Activated naive CD4-positive, alpha-beta T cell treated with anti-CD3 and anti-CD28 coated beads for 36 hours (primary cell): Measurements from ENCODE around the gene ZNF70. TPM values are rescaled to one million over a fixed set of nuclear protein-coding genes. Genes with fewer than 3 reads are reported as not detected.
A peak's percentile ranks its signal among the peaks of the same experiment; 100 is the strongest.

Experiments used
- CTCF ChIA-PET: fragments of 350-600 bp; sonication (Branson Sonifier 250); formaldehyde crosslinking; loops from one replicate; lab custom pipeline; 2021; ENCODE audit warnings: antibody characterized with exemption; lab: Charles Lee
- DNase-seq: peaks from one replicate; pipeline ENCODE4 v3.0.0-alpha.2; 2020
- H3K27ac Mint-ChIP-seq: one replicate; pipeline ENCODE4 v1.8.0; 2021; ENCODE audit warnings: mild to moderate bottlenecking, mixed read lengths
- H3K27me3 Mint-ChIP-seq: one replicate; pipeline ENCODE4 v1.8.0; 2021; ENCODE audit warnings: low read depth, mixed read lengths
- H3K36me3 Mint-ChIP-seq: one replicate; pipeline ENCODE4 v1.8.0; 2021; ENCODE audit warnings: low read depth, mixed read lengths
- H3K4me1 Mint-ChIP-seq: one replicate; pipeline ENCODE4 v1.8.0; 2021; ENCODE audit warnings: low read depth, mixed read lengths
- H3K4me3 Mint-ChIP-seq: one replicate; pipeline ENCODE4 v1.8.0; 2021; ENCODE audit warnings: mild to moderate bottlenecking, moderate library complexity, mixed read lengths
- H3K9me3 Mint-ChIP-seq: one replicate; pipeline ENCODE4 v1.8.0; 2021; ENCODE audit warnings: mixed read lengths
- intact Hi-C: fragments of 100-400 bp; cut with micrococcal nuclease; formaldehyde crosslinking; loops from one replicate; pipeline ENCODE4 v1.15.1; 2023
- total RNA-seq, 2 experiments: library from RNA; stranded (reverse); gene quantifications; one replicate each; pipeline ENCODE4 v1.2.3, GENCODE V29; 2021

The ZNF70 gene
- total RNA-seq, 2 experiments from 2014 or later, result 0.79 to 0.93 TPM

DNA sequence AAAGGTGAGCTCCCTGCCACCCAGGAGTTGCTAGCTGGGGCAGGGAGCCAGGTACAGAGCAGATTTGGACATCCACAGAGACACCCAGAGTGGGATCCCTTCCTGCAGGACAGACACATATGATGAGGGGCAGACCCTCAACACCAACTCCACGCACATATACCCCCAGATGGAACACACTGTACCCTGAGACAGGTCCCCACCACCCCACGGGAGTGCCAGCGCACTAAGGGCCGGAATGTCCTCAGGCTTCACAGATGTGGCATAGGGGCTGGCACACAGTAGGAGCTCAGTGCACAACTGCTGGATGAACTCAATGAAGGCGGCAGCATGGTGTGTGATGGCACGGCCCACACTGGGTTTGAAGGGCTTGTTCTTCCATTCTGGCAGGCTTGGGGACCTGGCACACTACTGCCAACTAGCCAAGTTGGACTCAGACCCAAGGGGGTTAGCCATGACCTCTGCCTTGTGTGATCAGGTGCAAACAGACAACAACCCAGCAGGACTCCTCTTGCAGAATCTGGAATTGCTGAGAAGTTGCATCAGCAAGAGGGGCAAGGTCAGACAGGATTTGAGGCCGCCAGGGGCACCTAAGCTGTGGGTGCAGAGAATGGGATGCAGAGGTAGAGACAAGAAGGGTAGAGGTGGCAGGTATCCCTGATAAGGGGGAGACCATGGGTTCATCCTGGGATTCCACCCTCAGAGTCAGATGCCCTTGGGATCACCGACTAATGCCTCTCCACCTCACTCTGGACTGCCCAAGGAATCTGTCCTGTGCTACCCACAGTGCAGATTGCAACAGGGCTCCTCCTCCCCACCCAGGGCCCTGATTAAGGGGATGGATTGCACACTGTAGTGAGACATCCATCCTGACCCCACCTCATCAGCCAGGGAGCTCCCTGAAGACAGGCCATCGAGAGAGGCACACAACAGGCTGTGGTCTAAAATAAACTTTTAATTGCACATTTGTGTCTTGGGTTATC, 14.3 kb upstream of the ZNF70 start:
- no peak for DNase-seq
- intact Hi-C loops, result no loop called here
- peak overlapping the region; percentile 48 for H3K4me3 Mint-ChIP-seq
- peaks cover 34% of the 10 kb centered on the region for H3K4me1 Mint-ChIP-seq
- peaks cover 13% of the 10 kb centered on the region for H3K36me3 Mint-ChIP-seq
- H3K9me3 Mint-ChIP-seq, result no peaks in the 10 kb centered on the region
- CTCF ChIA-PET, result interaction anchor here (0.9 kb wide), 1 partner anchor 174 kb away, joined by 3 read pairs; no protein-coding TSS in a partner anchor
- H3K27me3 Mint-ChIP-seq, result no peaks in the 10 kb centered on the region
- no peak overlapping the region for H3K27ac Mint-ChIP-seq

DNA sequence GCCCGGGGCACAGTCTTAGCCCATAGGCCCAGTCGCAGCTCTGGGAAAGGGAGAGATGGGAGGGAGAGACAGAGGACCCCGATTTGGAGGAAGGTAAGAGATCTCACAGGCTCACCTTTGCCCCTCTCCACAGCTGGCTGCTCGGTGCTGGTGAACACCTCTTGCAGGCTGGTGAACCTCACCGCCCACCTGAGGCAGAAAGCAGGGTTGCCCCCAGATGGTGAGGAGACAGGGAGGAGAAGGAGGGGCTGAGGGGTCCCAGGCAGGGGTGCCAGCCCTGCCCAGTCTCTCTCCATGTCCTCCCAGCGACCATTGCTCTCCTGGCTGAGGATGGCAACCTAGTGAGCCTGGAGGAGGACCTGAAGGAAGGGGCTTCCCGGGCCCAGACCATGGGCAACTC, 13.0 kb upstream of the ZNF70 start:
- Mint-ChIP-seq H3K4me1 (peaks cover 34% of the 10 kb centered on the region), H3K4me3 (peak overlapping the region; percentile 66), H3K27me3 (no peaks in the 10 kb centered on the region), H3K27ac (peak overlapping the region; percentile 50), H3K36me3 (peaks cover 13% of the 10 kb centered on the region), H3K9me3 (no peaks in the 10 kb centered on the region)
- intact Hi-C loops, result no loop called here
- no peak for DNase-seq
- CTCF ChIA-PET, result interaction anchor here (0.8 kb wide), 1 partner anchor 44 kb away, joined by 3 read pairs; no protein-coding TSS in a partner anchor

DNA sequence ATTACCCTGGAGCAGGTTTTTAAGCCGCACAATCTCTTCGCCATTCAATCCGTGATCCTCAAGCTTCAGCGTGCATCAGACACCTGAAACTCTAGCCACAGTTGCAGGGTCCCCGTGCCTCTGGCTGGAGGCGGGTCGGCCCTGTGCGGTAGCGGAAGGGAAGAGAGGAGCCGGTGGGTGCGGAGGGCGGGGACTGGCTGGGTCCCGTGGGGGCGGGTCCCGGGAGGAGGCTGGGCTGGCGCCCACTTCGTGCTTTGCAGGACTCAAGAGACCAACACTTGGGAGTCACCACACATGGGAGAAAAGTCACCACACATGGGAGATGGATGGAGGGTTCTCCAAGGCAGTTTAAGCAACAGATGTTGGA, 12.7 kb upstream of the ZNF70 start:
- intact Hi-C loops, result no loop called here
- peaks cover 13% of the 10 kb centered on the region for H3K36me3 Mint-ChIP-seq
- no peaks in the 10 kb centered on the region for H3K27me3 Mint-ChIP-seq
- CTCF ChIA-PET, result interaction anchor here (0.8 to 1.7 kb wide), 2 partner anchors 25 to 43 kb away, joined by 3 to 6 read pairs; no protein-coding TSS in a partner anchor
- peaks cover 34% of the 10 kb centered on the region for H3K4me1 Mint-ChIP-seq
- H3K27ac Mint-ChIP-seq, result peak overlapping the region; percentile 50
- H3K4me3 Mint-ChIP-seq, result peak overlapping the region; percentile 66
- H3K9me3 Mint-ChIP-seq, result no peaks in the 10 kb centered on the region
- DNase-seq, result peak; percentile 64

DNA sequence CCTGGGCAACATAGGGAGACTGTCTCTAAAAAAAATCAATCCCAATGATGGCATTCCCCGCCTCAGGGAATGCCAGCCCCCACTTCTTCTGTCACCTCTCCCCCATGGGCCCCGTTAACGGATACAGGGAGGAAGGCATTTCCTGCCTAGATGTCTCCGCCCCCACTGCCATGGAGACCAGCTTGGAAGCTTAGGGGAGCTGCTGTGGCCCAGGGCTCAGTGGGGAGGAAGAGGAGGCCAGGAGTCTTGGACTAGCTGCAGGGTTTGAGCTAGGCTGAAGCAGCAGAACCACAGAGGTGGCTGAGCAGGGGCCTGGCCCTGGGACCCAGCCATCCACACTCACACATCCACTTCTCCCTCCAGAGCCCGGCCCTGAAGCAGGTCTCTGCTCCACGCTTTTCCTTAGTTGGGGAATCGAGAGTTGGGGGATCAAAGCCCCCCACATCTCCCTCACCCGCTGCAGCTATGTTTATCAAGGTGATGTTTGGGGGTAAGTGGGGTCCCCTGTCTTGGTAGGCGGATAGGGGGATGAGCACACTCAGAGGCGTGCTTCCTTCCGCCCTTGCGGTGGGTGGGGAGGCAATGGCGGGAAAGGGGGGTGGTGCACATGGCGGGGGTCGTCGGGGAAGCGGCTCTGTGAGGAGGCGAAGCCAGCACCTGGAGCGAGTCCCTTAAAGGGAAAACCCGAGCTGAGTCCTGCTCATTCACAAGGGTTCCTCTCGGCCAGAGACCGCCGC, 12.1 kb upstream of the ZNF70 start, which contains the start of gene C22orf15:
Gene C22orf15, plus strand, starts transcription at position 149 of the 737 bp plus-strand sequence. Its CDS starts 317 bp downstream, at position 466.
- Mint-ChIP-seq H3K9me3 (no peaks in the 10 kb centered on the region), H3K4me1 (peaks cover 34% of the 10 kb centered on the region), H3K27me3 (no peaks in the 10 kb centered on the region), H3K27ac (peak within 1 kb of the TSS; percentile 50), H3K4me3 (peak within 1 kb of the TSS; percentile 66), H3K36me3 (peaks cover 13% of the 10 kb centered on the region)
- CTCF ChIA-PET, result interaction anchor here (1.7 kb wide), 1 partner anchor 26 kb away, joined by 6 read pairs; no protein-coding TSS in a partner anchor
- peak; percentile 44 for DNase-seq
- intact Hi-C loops, result no loop called here

DNA sequence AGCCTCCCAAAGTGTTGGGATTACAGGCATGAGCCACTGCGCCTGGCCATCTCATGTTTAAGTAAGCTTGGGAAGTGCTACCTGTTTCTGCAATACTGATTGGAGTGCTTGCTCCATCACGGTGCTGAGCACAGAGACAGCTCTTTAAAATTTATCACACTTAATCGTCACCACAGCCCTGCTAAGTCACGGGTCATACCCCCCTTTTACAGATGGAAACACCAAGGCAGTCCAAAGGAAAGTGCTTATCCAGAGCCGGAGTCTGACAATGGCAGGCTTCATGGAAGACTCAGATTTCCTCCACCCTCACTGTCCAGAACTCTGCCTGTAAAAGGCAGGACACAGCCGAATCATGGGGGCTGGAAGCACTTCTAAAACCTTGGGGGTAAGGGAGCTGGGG, 9.1 kb upstream of the ZNF70 start:
- DNase-seq, result no peak
- H3K27ac Mint-ChIP-seq, result no peak overlapping the region
- peaks cover 5% of the 10 kb centered on the region for H3K36me3 Mint-ChIP-seq
- H3K4me1 Mint-ChIP-seq, result peaks cover 23% of the 10 kb centered on the region
- no peak overlapping the region for H3K4me3 Mint-ChIP-seq
- CTCF ChIA-PET, result interaction anchor here (0.9 kb wide), 1 partner anchor 10 kb away, joined by 4 read pairs; the partner anchor contains the start of gene ZNF70
- intact Hi-C loops, result no loop called here
- no peaks in the 10 kb centered on the region for H3K27me3 Mint-ChIP-seq
- H3K9me3 Mint-ChIP-seq, result no peaks in the 10 kb centered on the region

DNA sequence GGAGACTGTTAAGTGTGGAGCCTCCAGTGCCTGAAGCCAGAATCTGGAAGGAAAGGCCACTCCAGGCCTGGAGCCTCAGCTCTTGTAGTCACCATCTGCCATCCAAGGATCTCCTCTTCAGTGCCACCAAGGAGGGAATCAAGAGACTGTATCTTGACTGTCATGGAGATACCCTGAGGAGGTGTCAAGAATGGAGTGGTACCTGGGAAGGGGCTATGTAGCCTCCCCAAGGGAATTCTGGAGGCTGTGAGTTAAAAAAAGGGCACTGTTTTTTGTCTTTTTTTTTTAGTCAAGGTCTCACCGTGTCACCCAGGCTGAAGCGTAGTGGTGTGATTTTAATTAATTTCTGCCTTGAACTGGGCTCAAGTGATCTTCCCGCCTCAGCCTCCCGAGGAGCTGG, 8.7 kb upstream of the ZNF70 start:
- H3K36me3 Mint-ChIP-seq, result peaks cover 3% of the 10 kb centered on the region
- CTCF ChIA-PET, result interaction anchor here (0.6 to 0.9 kb wide), 3 partner anchors 9 to 100 kb away, joined by 3 to 4 read pairs (median 3); partner anchors contain the start of gene ZNF70
- intact Hi-C loops, result no loop called here
- no peak for DNase-seq
- peaks cover 18% of the 10 kb centered on the region for H3K4me1 Mint-ChIP-seq
- no peak overlapping the region for H3K4me3 Mint-ChIP-seq
- no peaks in the 10 kb centered on the region for H3K27me3 Mint-ChIP-seq
- no peaks in the 10 kb centered on the region for H3K9me3 Mint-ChIP-seq
- no peak overlapping the region for H3K27ac Mint-ChIP-seq

DNA sequence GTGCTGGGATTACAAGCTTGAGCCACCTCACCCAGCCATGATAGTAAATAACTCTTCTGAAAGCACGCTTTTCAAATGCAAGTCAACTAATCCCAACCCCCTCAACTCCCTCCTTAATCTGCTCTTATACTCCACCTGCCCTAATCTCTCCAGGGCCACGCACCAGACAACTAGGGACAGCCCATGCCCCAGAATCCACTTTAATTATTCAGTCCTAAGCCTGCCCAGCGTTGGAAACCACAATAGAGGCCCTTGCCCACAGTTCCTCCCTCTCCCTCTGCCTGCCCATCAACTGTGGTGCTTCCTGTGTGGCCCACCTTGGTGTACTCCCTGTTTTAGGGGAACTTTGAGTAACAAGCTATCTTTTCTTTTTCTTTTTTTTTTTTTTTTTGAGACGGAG, 6.0 kb upstream of the ZNF70 start:
- Mint-ChIP-seq H3K27me3 (no peaks in the 10 kb centered on the region), H3K4me3 (no peak overlapping the region)

DNA sequence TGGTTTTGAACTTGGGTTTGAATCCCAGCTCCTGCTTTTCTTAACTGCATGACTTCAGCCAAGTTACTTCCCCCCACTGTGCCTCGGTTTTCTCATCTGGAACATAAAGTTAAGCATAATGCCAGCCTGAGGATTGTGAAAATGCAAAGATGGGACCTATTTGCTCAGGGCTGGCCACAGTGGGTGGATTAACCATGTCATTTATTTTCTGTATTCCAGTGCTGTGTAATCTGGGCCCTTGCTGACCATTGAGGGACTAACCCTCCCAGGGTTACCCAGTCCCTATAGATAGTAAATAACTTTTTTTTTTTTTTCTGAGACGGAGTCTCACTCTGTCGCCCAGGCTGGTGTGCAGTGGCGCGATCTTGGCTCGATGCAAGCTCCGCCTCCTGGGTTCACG, 4.8 kb upstream of the ZNF70 start:
- intact Hi-C loops, result no loop called here
- CTCF ChIA-PET, result interaction anchor here (1.2 kb wide), 1 partner anchor 15 kb away, joined by 7 read pairs; no protein-coding TSS in a partner anchor

More for the DNA sequence above, 6.0 kb upstream of the ZNF70 start:
- CTCF ChIA-PET, result no interaction called here
- H3K9me3 Mint-ChIP-seq, result no peaks in the 10 kb centered on the region
- no peak overlapping the region for H3K27ac Mint-ChIP-seq
- H3K36me3 Mint-ChIP-seq, result no peaks in the 10 kb centered on the region
- intact Hi-C loops, result no loop called here
- peaks cover 1% of the 10 kb centered on the region for H3K4me1 Mint-ChIP-seq
- no peak for DNase-seq

DNA sequence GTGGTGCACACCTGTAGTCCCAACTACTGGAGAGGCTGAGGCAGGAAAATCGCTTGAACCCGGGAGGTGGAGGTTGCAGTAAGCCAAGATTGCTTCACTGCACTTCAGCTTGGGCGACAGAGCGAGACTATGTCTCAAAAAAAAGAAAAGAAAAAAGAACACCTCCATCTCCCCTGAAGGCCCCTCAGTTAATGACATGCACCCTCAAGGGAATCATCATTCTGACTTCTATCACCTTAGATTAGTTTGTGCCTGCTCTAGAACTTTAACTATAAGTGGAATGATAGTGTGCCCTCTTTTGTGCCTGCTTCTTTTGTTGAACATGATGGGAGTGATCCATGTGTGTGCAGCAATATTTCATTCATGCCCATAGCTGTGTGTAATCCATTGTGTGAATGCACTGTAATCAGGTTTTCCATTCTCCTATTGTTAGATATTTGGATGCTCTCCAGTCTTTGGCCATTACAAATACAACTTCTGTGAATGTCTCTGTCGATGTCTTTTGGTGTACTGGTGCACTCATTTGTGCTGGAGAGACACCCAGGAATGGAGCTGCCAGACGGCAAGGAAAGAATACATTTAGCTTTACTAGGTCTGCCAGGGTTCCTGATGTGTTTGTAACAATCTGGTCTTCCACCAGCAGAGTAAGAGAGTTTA, 4.2 kb upstream of the ZNF70 start:
- peaks cover 7% of the 10 kb centered on the region for H3K4me1 Mint-ChIP-seq
- no peaks in the 10 kb centered on the region for H3K36me3 Mint-ChIP-seq
- no peak overlapping the region for H3K27ac Mint-ChIP-seq
- DNase-seq, result no peak
- H3K27me3 Mint-ChIP-seq, result no peaks in the 10 kb centered on the region
- CTCF ChIA-PET, result interaction anchor here (1.2 kb wide), 1 partner anchor 16 kb away, joined by 7 read pairs; no protein-coding TSS in a partner anchor
- intact Hi-C loops, result no loop called here
- H3K4me3 Mint-ChIP-seq, result no peak overlapping the region
- H3K9me3 Mint-ChIP-seq, result no peaks in the 10 kb centered on the region

More for the DNA sequence above, 4.8 kb upstream of the ZNF70 start:
- no peak overlapping the region for H3K27ac Mint-ChIP-seq
- no peaks in the 10 kb centered on the region for H3K27me3 Mint-ChIP-seq
- H3K36me3 Mint-ChIP-seq, result no peaks in the 10 kb centered on the region
- DNase-seq, result no peak
- no peak overlapping the region for H3K4me3 Mint-ChIP-seq
- peaks cover 1% of the 10 kb centered on the region for H3K4me1 Mint-ChIP-seq
- no peaks in the 10 kb centered on the region for H3K9me3 Mint-ChIP-seq

DNA sequence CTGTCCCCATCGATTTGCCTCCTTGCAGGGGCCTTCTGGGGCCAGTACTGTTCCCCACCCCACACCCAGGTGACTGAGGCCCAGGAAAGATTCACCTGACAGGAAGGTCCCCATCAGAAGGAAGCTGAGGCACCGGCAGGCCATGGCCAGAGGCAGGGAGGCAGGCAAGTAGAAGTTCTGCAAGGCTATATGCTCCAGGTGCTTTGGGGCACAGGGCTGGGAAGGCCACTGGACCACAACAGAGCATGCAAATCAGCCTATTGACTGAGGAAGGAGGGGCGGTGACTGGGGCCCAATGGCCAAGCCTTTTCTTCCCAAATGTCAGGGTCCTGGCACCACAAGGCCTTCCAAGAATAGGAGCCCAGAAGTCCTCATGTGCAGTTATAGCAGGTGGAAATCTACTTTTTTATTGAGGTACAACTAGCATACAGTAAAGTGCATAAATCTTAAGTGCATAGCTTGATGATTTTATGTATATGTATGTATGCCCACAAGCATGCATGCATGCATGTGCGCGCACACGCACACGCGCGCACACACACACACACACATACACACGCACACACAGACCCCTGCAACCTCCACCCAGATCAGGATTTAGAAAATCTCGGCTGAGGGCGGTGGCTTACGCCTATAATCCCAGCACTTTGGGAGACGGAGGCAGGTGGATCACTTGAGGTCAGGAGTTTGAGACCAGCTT, 3.5 kb upstream of the ZNF70 start, which contains the start of gene VPREB3:
Gene VPREB3, minus strand, starts transcription at position 206 of the 700 bp plus-strand sequence. Its CDS starts 62 bp downstream, at position 144.
- H3K9me3 Mint-ChIP-seq, result no peaks in the 10 kb centered on the region
- CTCF ChIA-PET, result interaction anchor here (1.2 kb wide), 1 partner anchor 16 kb away, joined by 7 read pairs; no protein-coding TSS in a partner anchor
- H3K27ac Mint-ChIP-seq, result no peak within 1 kb of the TSS
- H3K4me3 Mint-ChIP-seq, result no peak within 1 kb of the TSS
- H3K4me1 Mint-ChIP-seq, result peaks cover 11% of the 10 kb centered on the region
- no peak for DNase-seq
- intact Hi-C loops, result no loop called here
- H3K27me3 Mint-ChIP-seq, result no peaks in the 10 kb centered on the region
- no peaks in the 10 kb centered on the region for H3K36me3 Mint-ChIP-seq

DNA sequence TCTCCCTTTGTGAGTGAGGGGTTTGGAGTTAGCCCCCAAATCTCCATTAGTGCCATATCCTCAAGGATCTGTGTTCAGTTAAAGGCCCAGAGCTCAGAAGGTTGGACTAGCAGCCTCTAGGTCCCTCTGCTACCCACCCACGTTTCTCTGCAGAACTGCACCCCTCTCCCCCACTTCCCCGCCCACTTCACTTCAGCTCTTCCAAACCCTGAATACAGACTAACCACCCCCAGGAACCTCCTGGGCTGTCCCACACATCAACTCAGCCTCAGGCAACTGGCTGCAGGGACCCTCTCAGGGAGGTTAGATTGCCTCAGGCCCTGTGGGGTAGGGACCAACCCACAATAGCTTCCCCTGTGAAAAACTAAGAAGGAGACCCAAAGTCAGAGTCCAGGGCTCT, 2.5 kb upstream of the ZNF70 start:
- no peak overlapping the region for H3K27ac Mint-ChIP-seq
- no peaks in the 10 kb centered on the region for H3K27me3 Mint-ChIP-seq
- H3K36me3 Mint-ChIP-seq, result no peaks in the 10 kb centered on the region
- H3K4me1 Mint-ChIP-seq, result peaks cover 11% of the 10 kb centered on the region
- CTCF ChIA-PET, result no interaction called here
- intact Hi-C loops, result loop anchor here (2.0 kb wide), 1 partner anchor 13 kb away; the partner anchor contains the start of gene CHCHD10
- no peak overlapping the region for H3K4me3 Mint-ChIP-seq
- no peaks in the 10 kb centered on the region for H3K9me3 Mint-ChIP-seq
- no peak for DNase-seq
